HCT116 (cell line): ENCODE measurements around the gene PODN. TPM values are rescaled to one million over a fixed set of nuclear protein-coding genes. Genes with fewer than 3 reads are reported as not detected.

ENCODE experiments used
- ATAC-seq: fragments of 200-7000 bp; cut with Tn5 transposase; 2 replicates; pipeline ENCODE4 v1.9.1; 2020; ENCODE audit warnings: mild to moderate bottlenecking, moderate library complexity
- BruUV-seq: library from RNA; stranded (reverse); fragments of 400-500 nt; replicated peaks from 2 replicates; lab custom pipeline; 2021; lab: Mats Ljungman, UMichigan
- CTCF ChIA-PET: fragments of 300-600 bp; sonication (Branson Sonifier 250); formaldehyde crosslinking; loops from one replicate; lab custom pipeline; 2021; ENCODE audit warnings: antibody characterized with exemption; lab: Charles Lee
- POLR2A ChIA-PET: fragments of 300-600, 350-600 bp; sonication (Branson Sonifier 250); formaldehyde crosslinking; loops from one replicate; lab custom pipeline; 2021; ENCODE audit warnings: antibody characterized with exemption; lab: Charles Lee
- RAD21 ChIA-PET, 2 experiments: fragments of 300-600 bp; sonication (Branson Sonifier 250); formaldehyde crosslinking; loops; one replicate each; lab custom pipeline; 2023; ENCODE audit warnings: low total read pairs in 2 of 2; ENCODE audit not compliant: uncharacterized antibody in 2 of 2, unreplicated experiment in 2 of 2, low non-redundant PET in 1 of 2; lab: Charles Lee
- DNase-seq: peaks from one replicate; pipeline ENCODE4 v3.0.0-alpha.2; 2010; ENCODE audit warnings: low read depth, low spot score
- H2AFZ ChIP-seq: fragments of 200-600 bp; shearing (Covaris generic), sonication (generic); 2 replicates; pipeline ENCODE4 v1.6.1; 2017; ENCODE audit warnings: low read depth, mixed run types, mixed read lengths, antibody characterized with exemption, low read length; ENCODE audit not compliant: poor library complexity, severe bottlenecking
- H3K27ac ChIP-seq: 2 replicates; pipeline ENCODE4 v1.5.1; 2012; ENCODE audit warnings: low read depth, low read length
- H3K27me3 ChIP-seq: fragments of 200-600 bp; sonication (generic); 2 replicates; pipeline ENCODE4 v1.6.1; 2016; ENCODE audit warnings: mixed run types, low read length, mixed read lengths; ENCODE audit not compliant: insufficient read depth
- H3K36me3 ChIP-seq, 2 experiments: fragments of 200-500 bp in 1 of 2; fragments of 200-600 bp in 1 of 2; sonication (Bioruptor generic) in 1 of 2; sonication (generic) in 1 of 2; 2 replicates each; pipeline versions ENCODE4 v1.5.1 to v1.6.1; 2014 to 2016; ENCODE audit warnings: low read length in 2 of 2, inconsistent platforms in 1 of 2, mixed read lengths in 1 of 2, mixed run types in 1 of 2; ENCODE audit not compliant: insufficient read depth in 2 of 2, control insufficient read depth in 1 of 2
- H3K4me1 ChIP-seq, 2 experiments: fragments of 200-600 bp in 1 of 2; sonication (generic) in 1 of 2; 2 replicates each; pipeline versions ENCODE4 v1.5.1 to v1.6.1; 2012 to 2017; ENCODE audit warnings: low read length in 2 of 2, inconsistent platforms in 1 of 2, mild to moderate bottlenecking in 1 of 2, mixed read lengths in 1 of 2, mixed run types in 1 of 2, moderate library complexity in 1 of 2; ENCODE audit not compliant: insufficient read depth in 2 of 2, control insufficient read depth in 1 of 2
- H3K4me2 ChIP-seq: fragments of 200-600 bp; sonication (generic); 2 replicates; pipeline ENCODE4 v1.6.1; 2017; ENCODE audit warnings: mixed run types, low read length, mixed read lengths
- H3K4me3 ChIP-seq, 2 experiments: fragments of 200-600 bp in 1 of 2; sonication (generic) in 1 of 2; replicated peaks in 1 of 2; 2 replicates each; pipeline ENCODE4 v1.5.1; 2011 to 2016; ENCODE audit warnings: low read length in 2 of 2, control low read depth in 1 of 2, low read depth in 1 of 2, mild to moderate bottlenecking in 1 of 2, mixed read lengths in 1 of 2, mixed run types in 1 of 2
- H3K79me2 ChIP-seq: fragments of 200-600 bp; sonication (generic); 2 replicates; pipeline ENCODE4 v1.6.1; 2017; ENCODE audit warnings: mild to moderate bottlenecking, mixed run types, low read length, moderate library complexity, mixed read lengths; ENCODE audit not compliant: insufficient read depth
- H3K9ac ChIP-seq: fragments of 200-600 bp; sonication (generic); 2 replicates; pipeline ENCODE4 v1.6.1; 2016; ENCODE audit warnings: low read length, mixed read lengths
- H3K9me2 ChIP-seq: fragments of 200-600 bp; sonication (generic), shearing (Covaris generic); 2 replicates; pipeline ENCODE4 v1.6.1; 2017; ENCODE audit warnings: mixed run types, mild to moderate bottlenecking, moderate library complexity; ENCODE audit not compliant: insufficient read depth
- H3K9me3 ChIP-seq, 2 experiments: fragments of 200-500 bp in 1 of 2; fragments of 200-600 bp in 1 of 2; sonication (Bioruptor generic) in 1 of 2; sonication (generic) in 1 of 2; 2 replicates each; pipeline ENCODE4 v1.6.1; 2014 to 2017; ENCODE audit warnings: low read length in 2 of 2, mixed read lengths in 2 of 2, inconsistent platforms in 1 of 2, low read depth in 1 of 2, mild to moderate bottlenecking in 1 of 2, mixed run types in 1 of 2, moderate library complexity in 1 of 2; ENCODE audit not compliant: control insufficient read depth in 1 of 2, insufficient read depth in 1 of 2
- H4K20me1 ChIP-seq: fragments of 200-600 bp; sonication (generic), shearing (Covaris generic); 2 replicates; pipeline ENCODE4 v1.6.1; 2017; ENCODE audit warnings: mixed run types, mild to moderate bottlenecking, moderate library complexity; ENCODE audit not compliant: insufficient read depth
- CBX3 ChIP-seq: IDR thresholded peaks from 2 replicates; pipeline ENCODE4 v1.6.1; 2012; ENCODE audit warnings: low read depth
- CEBPB ChIP-seq: IDR thresholded peaks from 2 replicates; pipeline ENCODE4 v1.6.1; 2012; ENCODE audit warnings: low read depth
- ELF1 ChIP-seq: IDR thresholded peaks from 2 replicates; pipeline ENCODE4 v1.6.1; 2012; ENCODE audit warnings: low read depth, borderline replicate concordance
- JUND ChIP-seq: IDR thresholded peaks from 2 replicates; pipeline ENCODE4 v1.6.1; 2012
- RAD21 ChIP-seq: IDR thresholded peaks from 2 replicates; pipeline ENCODE4 v1.6.1; 2012; ENCODE audit warnings: low read depth, mild to moderate bottlenecking
- SIN3A ChIP-seq: IDR thresholded peaks from 2 replicates; pipeline ENCODE4 v1.6.1; 2012; ENCODE audit warnings: low read depth
- SP1 ChIP-seq: IDR thresholded peaks from 2 replicates; pipeline ENCODE4 v1.6.1; 2012; ENCODE audit warnings: low read depth
- SRF ChIP-seq: IDR thresholded peaks from 2 replicates; pipeline ENCODE4 v1.6.1; 2012; ENCODE audit warnings: low read depth
- TCF7L2 ChIP-seq: IDR thresholded peaks from 2 replicates; pipeline ENCODE4 v1.7.0; 2011; ENCODE audit warnings: borderline replicate concordance, inconsistent platforms; ENCODE audit not compliant: insufficient read depth, insufficient read length; ENCODE audit errors: extremely low read depth
- ZNF274 ChIP-seq: fragments of 200-500 bp; sonication (Bioruptor generic); IDR thresholded peaks from 2 replicates; pipeline ENCODE4 v1.6.1; 2014; ENCODE audit warnings: mild to moderate bottlenecking, low read depth, low read length, inconsistent platforms
- intact Hi-C: fragments of 100-400 bp; cut with micrococcal nuclease; formaldehyde crosslinking; loops from 2 replicates; pipeline ENCODE4 v1.10.0; 2022
- total RNA-seq: library from RNA; stranded (reverse); gene quantifications from one replicate; pipeline ENCODE4 v1.2.1, GENCODE V29; 2021; ENCODE audit not compliant: unreplicated experiment
- TF ChIP-seq, protein P1 (sequence below): IDR thresholded peaks from 2 replicates; pipeline ENCODE4 v1.6.1; 2012
- TF ChIP-seq, protein P2 (sequence below), 3 experiments: fragments of 200-600 bp in 1 of 3; sonication (generic) in 1 of 3; IDR thresholded peaks in 2 of 3; conservative IDR thresholded peaks in 1 of 3; 2 replicates each; pipeline ENCODE4 v1.5.1; 2012 to 2017; ENCODE audit warnings: low read depth in 2 of 3, low read length in 2 of 3, antibody characterized with exemption in 1 of 3, borderline replicate concordance in 1 of 3, control low read depth in 1 of 3, mild to moderate bottlenecking in 1 of 3, mixed read lengths in 1 of 3, mixed run types in 1 of 3, moderate library complexity in 1 of 3; ENCODE audit not compliant: insufficient read depth in 1 of 3
- TF ChIP-seq, protein P3 (sequence below): IDR thresholded peaks from 2 replicates; pipeline ENCODE4 v1.6.1; 2012

PODN gene
- total RNA-seq, 1 experiment from 2014 or later: 0.22 TPM

DNA sequence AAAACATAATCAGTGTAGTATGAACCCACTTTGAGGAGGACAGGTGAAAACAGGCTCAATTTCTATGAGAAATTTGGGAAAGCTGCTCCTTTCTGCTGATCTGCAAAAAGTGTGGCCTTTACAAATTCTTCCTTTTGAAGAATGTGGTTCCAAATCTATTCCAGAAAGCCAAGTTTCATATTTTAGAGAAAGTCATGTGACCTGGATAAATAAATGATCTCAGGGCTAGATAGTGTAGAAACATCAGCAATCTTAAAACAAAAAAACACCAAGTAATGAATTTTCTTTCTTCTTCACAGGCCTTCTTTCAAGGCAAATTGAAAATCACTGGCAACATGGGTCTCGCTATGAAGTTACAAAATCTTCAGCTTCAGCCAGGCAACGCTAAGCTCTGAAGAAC lies 11.7 kb upstream of the PODN start:
- RAD21 ChIA-PET: no interaction called here
- H3K9me3 ChIP-seq: no peaks in the 10 kb centered on the region
- H3K4me3 ChIP-seq: no peak overlapping the region
- H4K20me1 ChIP-seq: no peaks in the 10 kb centered on the region
- no peak overlapping the region for H3K4me2 ChIP-seq
- H3K36me3 ChIP-seq: no peaks in the 10 kb centered on the region
- CTCF ChIA-PET: no interaction called here
- H3K4me1 ChIP-seq: peaks cover 4 to 12% of the 10 kb centered on the region in 2 experiments; a peak in 1 of 4 replicates
- H3K27me3 ChIP-seq: no peaks in the 10 kb centered on the region
- intact Hi-C loops: no loop called here
- no peaks in the 10 kb centered on the region for H3K9me2 ChIP-seq
- no peak for TF ChIP-seq SP1
- TF ChIP-seq SRF: no peak
- TF ChIP-seq RAD21: no peak
- no peak for TF ChIP-seq SIN3A
- no peak for TF ChIP-seq TCF7L2
- TF ChIP-seq, protein P1, sequence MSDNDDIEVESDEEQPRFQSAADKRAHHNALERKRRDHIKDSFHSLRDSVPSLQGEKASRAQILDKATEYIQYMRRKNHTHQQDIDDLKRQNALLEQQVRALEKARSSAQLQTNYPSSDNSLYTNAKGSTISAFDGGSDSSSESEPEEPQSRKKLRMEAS: no peak
- no peak for TF ChIP-seq JUND
- TF ChIP-seq, protein P2, sequence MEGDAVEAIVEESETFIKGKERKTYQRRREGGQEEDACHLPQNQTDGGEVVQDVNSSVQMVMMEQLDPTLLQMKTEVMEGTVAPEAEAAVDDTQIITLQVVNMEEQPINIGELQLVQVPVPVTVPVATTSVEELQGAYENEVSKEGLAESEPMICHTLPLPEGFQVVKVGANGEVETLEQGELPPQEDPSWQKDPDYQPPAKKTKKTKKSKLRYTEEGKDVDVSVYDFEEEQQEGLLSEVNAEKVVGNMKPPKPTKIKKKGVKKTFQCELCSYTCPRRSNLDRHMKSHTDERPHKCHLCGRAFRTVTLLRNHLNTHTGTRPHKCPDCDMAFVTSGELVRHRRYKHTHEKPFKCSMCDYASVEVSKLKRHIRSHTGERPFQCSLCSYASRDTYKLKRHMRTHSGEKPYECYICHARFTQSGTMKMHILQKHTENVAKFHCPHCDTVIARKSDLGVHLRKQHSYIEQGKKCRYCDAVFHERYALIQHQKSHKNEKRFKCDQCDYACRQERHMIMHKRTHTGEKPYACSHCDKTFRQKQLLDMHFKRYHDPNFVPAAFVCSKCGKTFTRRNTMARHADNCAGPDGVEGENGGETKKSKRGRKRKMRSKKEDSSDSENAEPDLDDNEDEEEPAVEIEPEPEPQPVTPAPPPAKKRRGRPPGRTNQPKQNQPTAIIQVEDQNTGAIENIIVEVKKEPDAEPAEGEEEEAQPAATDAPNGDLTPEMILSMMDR (IDR thresholded peaks at IDR 0.05 in 2 of 3, conservative IDR thresholded peaks at IDR 0.05 in 1 of 3; ENCODE audit: borderline replicate concordance in 1 of 3, insufficient read depth in 1 of 3, low read depth in 2 of 3, low read length in 2 of 3): no peak
- TF ChIP-seq, protein P3, sequence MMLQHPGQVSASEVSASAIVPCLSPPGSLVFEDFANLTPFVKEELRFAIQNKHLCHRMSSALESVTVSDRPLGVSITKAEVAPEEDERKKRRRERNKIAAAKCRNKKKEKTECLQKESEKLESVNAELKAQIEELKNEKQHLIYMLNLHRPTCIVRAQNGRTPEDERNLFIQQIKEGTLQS: no peak
- no peak for TF ChIP-seq CBX3
- TF ChIP-seq CEBPB: no peak
- no peak for TF ChIP-seq ELF1
- no peak for TF ChIP-seq ZNF274
- TF ChIP-seq, all 23 proteins: peak for 0
- no peak for DNase-seq
- Histone ChIP-seq H3K79me2 (no peaks in the 10 kb centered on the region), H3K9ac (no peak overlapping the region), H3K27ac (no peak overlapping the region), H2AFZ (no peak overlapping the region)
- BruUV-seq: no TSS peak
- POLR2A ChIA-PET: no interaction called here
- ATAC-seq: no peak
